Natural killer cell (primary cell): Measurements from ENCODE around the gene CDC42BPA. TPM values are rescaled to one million over a fixed set of nuclear protein-coding genes. Genes with fewer than 3 reads are reported as not detected.

Experiments
- ATAC-seq, 3 donors: fragments of 150-1000 bp in 2 of 3; fragments of 200-7000 bp in 1 of 3; cut with Tn5 transposase; 1 replicate in 1 of 3; 2 replicates in 2 of 3; pipeline ENCODE4 v1.10.0; 2021; ENCODE audit warnings: mild to moderate bottlenecking in 2 of 3, moderate library complexity in 2 of 3
- DNase-seq, 2 donors: peaks; one replicate each; pipeline versions ENCODE4 v3.0.0 to v3.0.0-alpha.2; 2013 to 2021; ENCODE audit warnings: mixed read lengths in 1 of 2
- H3K27ac ChIP-seq: one replicate; pipeline ENCODE4 v1.5.1; 2013; ENCODE audit warnings: mild to moderate bottlenecking, low read length
- H3K27me3 ChIP-seq: one replicate; pipeline ENCODE4 v1.6.1; 2013; ENCODE audit warnings: low read length; ENCODE audit not compliant: control insufficient read depth, insufficient read depth
- H3K36me3 ChIP-seq: one replicate; pipeline ENCODE4 v1.6.1; 2013; ENCODE audit warnings: low read length; ENCODE audit not compliant: control insufficient read depth, insufficient read depth
- H3K4me1 ChIP-seq: one replicate; pipeline ENCODE4 v1.6.1; 2013; ENCODE audit warnings: low read length; ENCODE audit not compliant: control insufficient read depth, insufficient read depth
- H3K4me3 ChIP-seq: one replicate; pipeline ENCODE4 v1.5.1; 2013; ENCODE audit warnings: low read length
- H3K9me3 ChIP-seq: one replicate; pipeline ENCODE4 v1.6.1; 2013; ENCODE audit warnings: low read length; ENCODE audit not compliant: control insufficient read depth, insufficient read depth
- H3K27ac Mint-ChIP-seq, 2 donors: one replicate each; pipeline ENCODE4 v1.8.0; 2022; ENCODE audit warnings: mild to moderate bottlenecking in 2 of 2, mixed read lengths in 2 of 2, moderate library complexity in 1 of 2
- H3K27me3 Mint-ChIP-seq, 2 donors: one replicate each; pipeline ENCODE4 v1.8.0; 2022; ENCODE audit warnings: low read depth in 2 of 2, mixed read lengths in 2 of 2
- H3K36me3 Mint-ChIP-seq: one replicate; pipeline ENCODE4 v1.8.0; 2022; ENCODE audit warnings: mixed read lengths
- H3K4me1 Mint-ChIP-seq, 2 donors: one replicate each; pipeline ENCODE4 v1.8.0; 2022; ENCODE audit warnings: mixed read lengths in 2 of 2
- H3K4me3 Mint-ChIP-seq: one replicate; pipeline ENCODE4 v1.8.0; 2022; ENCODE audit warnings: mild to moderate bottlenecking, moderate library complexity, mixed read lengths
- H3K9me3 Mint-ChIP-seq, 2 donors: one replicate each; pipeline ENCODE4 v1.8.0; 2022; ENCODE audit warnings: mixed read lengths in 2 of 2
- CTCF ChIP-seq: fragments of 200-600 bp; IDR thresholded peaks from one replicate; pipeline ENCODE4 v1.8.0; 2022; ENCODE audit warnings: antibody characterized with exemption
- whole genome bisulfite sequencing: methylation state at CpG from one replicate; pipeline ENCODE4 v1.1.7; 2013; ENCODE audit warnings: missing lambda C conversion rate; ENCODE audit not compliant: insufficient coverage; 5-methylcytosine and 5-hydroxymethylcytosine counted together
- intact Hi-C: fragments of 100-400 bp; cut with micrococcal nuclease; formaldehyde crosslinking; loops from one replicate; pipeline ENCODE4 v1.14.2; 2022
- total RNA-seq, 4 donors: library from RNA; stranded (reverse); fragments of 120-200 nt in 1 of 4; gene quantifications; one replicate each; pipeline versions ENCODE4 v1.2.3 to v1.2.4, GENCODE V29; 2013 to 2022

The CDC42BPA gene
- total RNA-seq, 3 donors from 2014 or later (not counting 1 experiment from before 2014, with no cell fraction given) = 0.14 to 2.4 (median 0.77) TPM

GRCh38 chr1:227304665-227305064 lies 13.6 kb downstream of the CDC42BPA start:
- Histone ChIP-seq H3K4me3 (no peak overlapping the region), H3K36me3 (no peaks in the 10 kb centered on the region), H3K27ac (no peak overlapping the region), H3K4me1 (no peaks in the 10 kb centered on the region), H3K27me3 (no peaks in the 10 kb centered on the region), H3K9me3 (no peaks in the 10 kb centered on the region)
- Mint-ChIP-seq H3K9me3 (no peaks in the 10 kb centered on the region), H3K4me1 (no peaks in the 10 kb centered on the region), H3K27me3 (no peaks in the 10 kb centered on the region), H3K4me3 (no peak overlapping the region), H3K36me3 (no peaks in the 10 kb centered on the region), H3K27ac (no peak overlapping the region)
- TF ChIP-seq CTCF = no peak
- ATAC-seq (no peak), DNase-seq (no peak)
- intact Hi-C loops = no loop called here

GRCh38 chr1:227303662-227304061 lies 14.6 kb downstream of the CDC42BPA start:
- intact Hi-C loops = no loop called here
- no peaks in the 10 kb centered on the region for H3K4me1 ChIP-seq
- no peaks in the 10 kb centered on the region for H3K27me3 Mint-ChIP-seq
- no peaks in the 10 kb centered on the region for H3K4me1 Mint-ChIP-seq
- ATAC-seq (no peak), DNase-seq (no peak)
- no peaks in the 10 kb centered on the region for H3K9me3 ChIP-seq
- H3K27ac Mint-ChIP-seq = no peak overlapping the region
- no peaks in the 10 kb centered on the region for H3K9me3 Mint-ChIP-seq
- no peak overlapping the region for H3K4me3 Mint-ChIP-seq
- H3K27me3 ChIP-seq = no peaks in the 10 kb centered on the region
- H3K36me3 Mint-ChIP-seq = no peaks in the 10 kb centered on the region
- no peaks in the 10 kb centered on the region for H3K36me3 ChIP-seq
- TF ChIP-seq CTCF = no peak
- no peak overlapping the region for H3K27ac ChIP-seq
- no peak overlapping the region for H3K4me3 ChIP-seq

GRCh38 chr1:227300682-227301081 lies 17.6 kb downstream of the CDC42BPA start:
- Mint-ChIP-seq H3K9me3 (no peaks in the 10 kb centered on the region), H3K4me1 (no peaks in the 10 kb centered on the region), H3K27ac (no peak overlapping the region), H3K4me3 (no peak overlapping the region), H3K27me3 (peaks cover 0 to 5% of the 10 kb centered on the region in 2 donors), H3K36me3 (no peaks in the 10 kb centered on the region)
- no peak for TF ChIP-seq CTCF
- H3K36me3 ChIP-seq = no peaks in the 10 kb centered on the region
- intact Hi-C loops = no loop called here
- DNase-seq (no peak), ATAC-seq (no peak)
- H3K9me3 ChIP-seq = no peaks in the 10 kb centered on the region
- no peak overlapping the region for H3K27ac ChIP-seq
- no peak overlapping the region for H3K4me3 ChIP-seq
- H3K4me1 ChIP-seq = no peaks in the 10 kb centered on the region
- H3K27me3 ChIP-seq = no peaks in the 10 kb centered on the region
- WGBS = 92% methylated on average over 6 of the region's 7 CpGs

GRCh38 chr1:227299688-227300087 lies 18.6 kb downstream of the CDC42BPA start:
- Mint-ChIP-seq H3K36me3 (no peaks in the 10 kb centered on the region), H3K4me3 (no peak overlapping the region), H3K27me3 (peaks cover 0 to 5% of the 10 kb centered on the region in 2 donors), H3K27ac (no peak overlapping the region), H3K9me3 (no peaks in the 10 kb centered on the region), H3K4me1 (no peaks in the 10 kb centered on the region)
- intact Hi-C loops = no loop called here
- TF ChIP-seq CTCF = no peak
- DNase-seq (no peak), ATAC-seq (no peak)
- no peak overlapping the region for H3K4me3 ChIP-seq
- no peak overlapping the region for H3K27ac ChIP-seq
- no peaks in the 10 kb centered on the region for H3K27me3 ChIP-seq
- no peaks in the 10 kb centered on the region for H3K36me3 ChIP-seq
- 100% methylated on average over 2 of the region's 4 CpGs for WGBS
- no peaks in the 10 kb centered on the region for H3K4me1 ChIP-seq
- H3K9me3 ChIP-seq = no peaks in the 10 kb centered on the region
